A673 (cell line): ENCODE measurements around the gene TSHZ2. TPM values are rescaled to one million over a fixed set of nuclear protein-coding genes. Genes with fewer than 3 reads are reported as not detected.

Experiments
- BruUV-seq: library from RNA; stranded (reverse); fragments of 400-500 nt; replicated peaks from 2 replicates; lab custom pipeline; 2021; lab: Mats Ljungman, UMichigan
- CTCF ChIA-PET: fragments of 300-600 bp; sonication (Branson Sonifier 250); formaldehyde crosslinking; loops from one replicate; lab custom pipeline; 2022; ENCODE audit warnings: antibody characterized with exemption; lab: Charles Lee
- POLR2A ChIA-PET: fragments of 300-600 bp; sonication (Branson Sonifier 250); formaldehyde crosslinking; loops from one replicate; lab custom pipeline; 2022; ENCODE audit warnings: antibody characterized with exemption; ENCODE audit not compliant: low non-redundant PET; lab: Charles Lee
- DNase-seq: peaks from one replicate; pipeline ENCODE4 v3.0.0-alpha.2; 2015; ENCODE audit warnings: low spot score
- H3K27ac ChIP-seq: fragments of 200-600 bp; sonication (generic); 2 replicates; pipeline ENCODE4 v1.5.1; 2016; ENCODE audit warnings: mixed run types, low read depth, mild to moderate bottlenecking, mixed read lengths, antibody characterized with exemption, low read length; ENCODE audit not compliant: poor library complexity, severe bottlenecking
- H3K27me3 ChIP-seq: fragments of 200-600 bp; sonication (generic); replicated peaks from 2 replicates; pipeline ENCODE4 v1.6.1; 2017; ENCODE audit warnings: mixed run types, low read depth, mild to moderate bottlenecking, mixed read lengths, antibody characterized with exemption, low read length; ENCODE audit not compliant: insufficient read depth, poor library complexity
- H3K36me3 ChIP-seq: fragments of 200-600 bp; sonication (generic); 2 replicates; pipeline ENCODE4 v1.6.1; 2016; ENCODE audit warnings: mixed run types, mild to moderate bottlenecking, mixed read lengths, antibody characterized with exemption, low read length; ENCODE audit not compliant: insufficient read depth, poor library complexity, severe bottlenecking
- H3K4me1 ChIP-seq: fragments of 200-600 bp; sonication (generic); 2 replicates; pipeline ENCODE4 v1.6.1; 2017; ENCODE audit warnings: mixed run types, mild to moderate bottlenecking, mixed read lengths, antibody characterized with exemption, low read length; ENCODE audit not compliant: insufficient read depth, poor library complexity, severe bottlenecking
- H3K4me3 ChIP-seq: fragments of 200-600 bp; sonication (generic); 2 replicates; pipeline ENCODE4 v1.5.1; 2016; ENCODE audit warnings: low read depth, mixed run types, mild to moderate bottlenecking, mixed read lengths, low read length; ENCODE audit not compliant: poor library complexity, severe bottlenecking
- H3K9me3 ChIP-seq: fragments of 200-600 bp; sonication (generic); 2 replicates; pipeline ENCODE4 v1.6.1; 2016; ENCODE audit warnings: mixed run types, low read depth, mild to moderate bottlenecking, mixed read lengths, antibody characterized with exemption, low read length; ENCODE audit not compliant: poor library complexity, severe bottlenecking
- EZH2 ChIP-seq: fragments of 200-600 bp; sonication (generic); IDR thresholded peaks from 2 replicates; pipeline ENCODE4 v1.6.1; 2017; ENCODE audit warnings: borderline replicate concordance, low read depth, mild to moderate bottlenecking, mixed read lengths, antibody characterized with exemption, low read length; ENCODE audit not compliant: poor library complexity, severe bottlenecking
- intact Hi-C: fragments of 100-400 bp; cut with micrococcal nuclease; formaldehyde crosslinking; loops from one replicate; pipeline ENCODE4 v1.10.0; 2022; ENCODE audit not compliant: unreplicated experiment
- total RNA-seq: library from RNA; stranded (reverse); gene quantifications from 2 replicates; pipeline ENCODE4 v1.2.3, GENCODE V29; 2021
- TF ChIP-seq, protein P1 (sequence below): fragments of 300-800, 200-600 bp; sonication (generic); conservative IDR thresholded peaks from 2 replicates; pipeline ENCODE4 v1.5.1; 2017; ENCODE audit warnings: low read depth, mild to moderate bottlenecking, antibody characterized with exemption, low read length, moderate library complexity, mixed read lengths

Gene TSHZ2
- total RNA-seq, 1 experiment from 2014 or later, result 4.1 TPM

DNA sequence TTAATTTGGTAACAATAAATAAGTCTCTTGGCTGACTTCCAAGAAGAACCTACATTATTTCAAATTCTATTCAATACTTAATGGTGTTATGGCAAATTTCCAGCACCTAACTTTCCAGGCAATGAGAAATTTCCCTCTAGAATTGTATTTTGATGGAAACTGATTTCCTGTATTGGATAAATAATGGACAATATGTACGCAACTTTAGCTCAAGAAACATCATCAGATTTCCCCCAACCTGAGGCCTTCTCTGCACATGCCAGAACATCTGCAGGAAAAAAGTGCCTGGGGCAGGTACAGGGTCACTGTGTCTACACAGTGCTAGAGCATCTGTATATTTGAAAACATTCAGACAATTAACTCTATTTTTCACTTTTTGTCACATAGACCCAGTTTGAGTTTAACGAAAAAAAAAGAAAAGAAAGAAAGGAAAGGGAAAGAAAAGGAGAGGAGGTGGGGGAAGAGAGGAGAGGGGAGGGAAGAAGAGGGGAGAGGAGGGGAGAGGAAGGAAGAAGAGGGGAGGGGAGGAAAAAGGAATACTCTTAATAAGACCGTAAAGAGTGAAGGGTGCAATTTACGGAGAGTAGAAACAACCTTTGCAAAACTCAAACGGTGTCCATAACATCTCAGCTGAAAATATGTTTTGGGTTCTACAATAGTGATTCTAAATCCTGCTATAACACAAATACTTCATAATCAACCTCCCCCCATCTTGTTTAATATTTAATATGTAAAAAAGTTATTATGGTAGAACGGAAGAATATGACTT is 130.0 kb downstream of the TSHZ2 start:
- Histone ChIP-seq H3K4me3 (no peak overlapping the region), H3K4me1 (peaks cover 25% of the 10 kb centered on the region), H3K27ac (no peak overlapping the region), H3K9me3 (no peaks in the 10 kb centered on the region), H3K36me3 (no peaks in the 10 kb centered on the region), H3K27me3 (no peaks in the 10 kb centered on the region)
- ChIA-PET CTCF (no interaction called here), POLR2A (no interaction called here)
- no TSS peak for BruUV-seq
- no peak for DNase-seq
- intact Hi-C loops, result no loop called here
- no peak for TF ChIP-seq EZH2
- TF ChIP-seq, protein P1, sequence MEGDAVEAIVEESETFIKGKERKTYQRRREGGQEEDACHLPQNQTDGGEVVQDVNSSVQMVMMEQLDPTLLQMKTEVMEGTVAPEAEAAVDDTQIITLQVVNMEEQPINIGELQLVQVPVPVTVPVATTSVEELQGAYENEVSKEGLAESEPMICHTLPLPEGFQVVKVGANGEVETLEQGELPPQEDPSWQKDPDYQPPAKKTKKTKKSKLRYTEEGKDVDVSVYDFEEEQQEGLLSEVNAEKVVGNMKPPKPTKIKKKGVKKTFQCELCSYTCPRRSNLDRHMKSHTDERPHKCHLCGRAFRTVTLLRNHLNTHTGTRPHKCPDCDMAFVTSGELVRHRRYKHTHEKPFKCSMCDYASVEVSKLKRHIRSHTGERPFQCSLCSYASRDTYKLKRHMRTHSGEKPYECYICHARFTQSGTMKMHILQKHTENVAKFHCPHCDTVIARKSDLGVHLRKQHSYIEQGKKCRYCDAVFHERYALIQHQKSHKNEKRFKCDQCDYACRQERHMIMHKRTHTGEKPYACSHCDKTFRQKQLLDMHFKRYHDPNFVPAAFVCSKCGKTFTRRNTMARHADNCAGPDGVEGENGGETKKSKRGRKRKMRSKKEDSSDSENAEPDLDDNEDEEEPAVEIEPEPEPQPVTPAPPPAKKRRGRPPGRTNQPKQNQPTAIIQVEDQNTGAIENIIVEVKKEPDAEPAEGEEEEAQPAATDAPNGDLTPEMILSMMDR, result no peak

DNA sequence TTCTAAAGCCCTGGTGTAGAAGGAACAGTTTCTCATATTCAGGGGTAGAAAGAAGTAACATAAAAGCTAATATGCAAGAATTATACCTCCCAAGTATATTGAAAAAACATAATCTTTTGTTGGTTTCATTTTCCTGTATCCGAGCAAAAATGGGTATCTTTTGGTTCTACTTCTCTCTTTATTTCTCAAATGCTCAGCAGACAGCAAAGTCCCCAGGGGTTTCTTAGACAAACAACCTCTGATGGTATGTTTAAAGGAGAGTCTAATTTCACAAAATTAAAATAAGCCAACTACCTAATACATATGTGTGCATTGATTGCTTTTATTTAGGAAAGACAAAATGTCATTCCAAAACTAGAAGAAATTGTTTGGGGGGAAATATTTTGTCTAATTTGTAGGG is 131.0 kb downstream of the TSHZ2 start:
- Histone ChIP-seq H3K27me3 (no peaks in the 10 kb centered on the region), H3K36me3 (no peaks in the 10 kb centered on the region), H3K4me3 (no peak overlapping the region), H3K27ac (no peak overlapping the region), H3K9me3 (no peaks in the 10 kb centered on the region), H3K4me1 (peaks cover 25% of the 10 kb centered on the region)
- ChIA-PET POLR2A (no interaction called here), CTCF (no interaction called here)
- TF ChIP-seq, protein P1, result no peak
- TF ChIP-seq EZH2, result no peak
- intact Hi-C loops, result no loop called here
- BruUV-seq, result no TSS peak
- DNase-seq, result no peak

DNA sequence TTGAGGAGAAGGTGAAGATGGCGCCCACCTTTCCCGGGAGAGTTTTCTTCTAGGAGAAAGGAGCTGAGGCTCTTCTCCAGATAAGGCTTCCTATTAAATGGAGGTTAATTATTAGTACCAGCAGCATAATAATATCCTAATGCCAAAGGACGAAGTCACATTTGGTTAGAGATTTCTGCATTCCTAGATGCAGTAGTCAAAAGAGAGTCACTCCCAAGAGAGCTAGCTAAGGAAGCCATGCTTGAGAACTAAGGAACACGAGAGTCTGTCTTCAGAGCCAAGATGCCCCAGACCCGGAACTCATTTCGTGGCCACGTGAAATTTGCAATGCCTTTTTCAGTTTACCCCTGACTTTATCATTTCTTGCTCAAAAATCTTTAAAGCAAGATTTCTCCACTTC is 132.7 kb downstream of the TSHZ2 start:
- H3K9me3 ChIP-seq, result no peaks in the 10 kb centered on the region
- no peak for DNase-seq
- POLR2A ChIA-PET, result no interaction called here
- H3K4me1 ChIP-seq, result peaks cover 24% of the 10 kb centered on the region
- no peaks in the 10 kb centered on the region for H3K36me3 ChIP-seq
- H3K4me3 ChIP-seq, result no peak overlapping the region
- H3K27me3 ChIP-seq, result no peaks in the 10 kb centered on the region
- TF ChIP-seq, protein P1, result no peak
- TF ChIP-seq EZH2, result no peak
- H3K27ac ChIP-seq, result no peak overlapping the region
- intact Hi-C loops, result no loop called here
- CTCF ChIA-PET, result no interaction called here
- BruUV-seq, result no TSS peak
